B cell (primary cell): Measurements from ENCODE around the gene TCF25. TPM values are rescaled to one million over a fixed set of nuclear protein-coding genes. Genes with fewer than 3 reads are reported as not detected.

ENCODE experiments used
- ATAC-seq: fragments of 200-7000 bp; cut with Tn5 transposase; one replicate; pipeline ENCODE4 v1.10.0; 2021; ENCODE audit warnings: low read depth, mild to moderate bottlenecking, moderate number of reproducible peaks, moderate library complexity
- CTCF ChIA-PET: fragments of 350-600 bp; sonication (Branson Sonifier 250); formaldehyde crosslinking; loops from one replicate; lab custom pipeline; 2021; ENCODE audit warnings: antibody characterized with exemption, inconsistent platforms; lab: Charles Lee
- POLR2A ChIA-PET: fragments of 350-600 bp; sonication (Branson Sonifier 250); formaldehyde crosslinking; loops from one replicate; lab custom pipeline; 2021; ENCODE audit warnings: antibody characterized with exemption; lab: Charles Lee
- DNase-seq: peaks from one replicate; pipeline ENCODE4 v3.0.0; 2013
- H2AFZ ChIP-seq: 2 replicates; pipeline ENCODE4 v1.6.1; 2012; ENCODE audit warnings: mild to moderate bottlenecking, low read depth, low read length; ENCODE audit not compliant: insufficient read depth, poor library complexity, severe bottlenecking
- H3K27ac ChIP-seq, 2 donors: 1 replicate in 1 of 2; 2 replicates in 1 of 2; pipeline ENCODE4 v1.5.1; 2012 to 2013; ENCODE audit warnings: low read length in 2 of 2, mild to moderate bottlenecking in 2 of 2, moderate library complexity in 1 of 2
- H3K27me3 ChIP-seq, 4 experiments: fragments of 200-600 bp in 1 of 4; sonication (generic) in 1 of 4; replicated peaks in 1 of 4; 1 replicate in 2 of 4; 2 replicates in 2 of 4; pipeline versions ENCODE4 v1.6.1 to v1.7.0; 2013 to 2016; ENCODE audit warnings: low read length in 3 of 4, mild to moderate bottlenecking in 2 of 4, mixed read lengths in 1 of 4, moderate library complexity in 1 of 4; ENCODE audit not compliant: insufficient read depth in 4 of 4, control insufficient read depth in 3 of 4; ENCODE audit errors: control extremely low read depth in 1 of 4
- H3K36me3 ChIP-seq, 2 experiments: replicated peaks in 1 of 2; 1 replicate in 1 of 2; 2 replicates in 1 of 2; pipeline versions ENCODE4 v1.6.1 to v1.7.1; 2013; ENCODE audit warnings: low read length in 1 of 2; ENCODE audit not compliant: insufficient read depth in 2 of 2, control insufficient read depth in 1 of 2; ENCODE audit errors: control extremely low read depth in 1 of 2, extremely low read depth in 1 of 2
- H3K4me1 ChIP-seq, 2 donors: fragments of 200-600 bp in 1 of 2; sonication (generic) in 1 of 2; 1 replicate in 1 of 2; 2 replicates in 1 of 2; pipeline versions ENCODE4 v1.5.1 to v1.6.1; 2013 to 2017; ENCODE audit warnings: low read length in 2 of 2; ENCODE audit not compliant: control insufficient read depth in 2 of 2, insufficient read depth in 2 of 2
- H3K4me2 ChIP-seq: replicated peaks from 2 replicates; pipeline ENCODE3; 2012; ENCODE audit warnings: mild to moderate bottlenecking, low read depth, low read length; ENCODE audit not compliant: poor library complexity, severe bottlenecking
- H3K4me3 ChIP-seq, 5 experiments: fragments of 200-600 bp in 1 of 5; sonication (generic) in 1 of 5; 1 replicate in 3 of 5; 2 replicates in 2 of 5; pipeline versions ENCODE4 v1.5.1 to v1.7.0; 2011 to 2016; ENCODE audit warnings: low read length in 4 of 5, mild to moderate bottlenecking in 4 of 5, low read depth in 2 of 5, control low read depth in 1 of 5, moderate library complexity in 1 of 5; ENCODE audit not compliant: insufficient read depth in 1 of 5; ENCODE audit errors: control extremely low read depth in 1 of 5, extremely low read depth in 1 of 5
- H3K79me2 ChIP-seq: fragments of 200-600 bp; sonication (generic); one replicate; pipeline ENCODE4 v1.6.0; 2016; ENCODE audit warnings: low read length; ENCODE audit not compliant: control insufficient read depth, insufficient read depth
- H3K9ac ChIP-seq: fragments of 200-600 bp; sonication (generic); 2 replicates; pipeline ENCODE4 v1.6.1; 2017; ENCODE audit warnings: mild to moderate bottlenecking, low read length, moderate library complexity
- H3K9me3 ChIP-seq, 3 donors: one replicate each; pipeline versions ENCODE4 v1.6.1 to v1.7.1; 2013; ENCODE audit warnings: low read length in 2 of 3; ENCODE audit not compliant: control insufficient read depth in 2 of 3, insufficient read depth in 1 of 3; ENCODE audit errors: control extremely low read depth in 1 of 3
- H4K20me1 ChIP-seq: 2 replicates; pipeline ENCODE4 v1.6.0; 2012; ENCODE audit warnings: mild to moderate bottlenecking, low read length; ENCODE audit not compliant: insufficient read depth, control insufficient read depth, poor library complexity, severe bottlenecking
- H3K27ac Mint-ChIP-seq: one replicate; pipeline ENCODE4 v1.8.0; 2021; ENCODE audit warnings: mixed read lengths
- H3K27me3 Mint-ChIP-seq: one replicate; pipeline ENCODE4 v1.8.0; 2021; ENCODE audit warnings: mixed read lengths
- H3K4me1 Mint-ChIP-seq: one replicate; pipeline ENCODE4 v1.8.0; 2021; ENCODE audit warnings: mixed read lengths
- H3K4me3 Mint-ChIP-seq: one replicate; pipeline ENCODE4 v1.8.0; 2021; ENCODE audit warnings: mixed read lengths
- H3K9me3 Mint-ChIP-seq: one replicate; pipeline ENCODE4 v1.8.0; 2022; ENCODE audit warnings: mixed read lengths; ENCODE audit not compliant: insufficient read depth
- EZH2 ChIP-seq: IDR thresholded peaks from 2 replicates; pipeline ENCODE4 v1.6.1; 2012; ENCODE audit warnings: borderline replicate concordance, low read depth, mild to moderate bottlenecking, moderate library complexity, low read length; ENCODE audit not compliant: insufficient read depth, poor library complexity, severe bottlenecking
- WGBS: methylation state at CpG from one replicate; pipeline ENCODE4 v1.1.5; 2013; ENCODE audit warnings: missing lambda C conversion rate; ENCODE audit not compliant: insufficient coverage; 5-methylcytosine and 5-hydroxymethylcytosine counted together
- intact Hi-C: fragments of 100-400 bp; cut with micrococcal nuclease; formaldehyde crosslinking; loops from one replicate; pipeline ENCODE4 v1.10.0; 2022
- polyA plus RNA-seq: library from polyadenylated mRNA; depleted of rRNA; stranded (reverse); fragments of >200 nt; gene quantifications from 2 replicates; pipeline ENCODE4 v1.2.3, GENCODE V29; 2012
- total RNA-seq, 2 donors: library from RNA; stranded (reverse); fragments of 120-200 nt in 1 of 2; gene quantifications; 1 replicate in 1 of 2; 2 replicates in 1 of 2; pipeline versions ENCODE4 v1.2.3 to v1.2.4, GENCODE V29; 2013 to 2022
- TF ChIP-seq, protein P1 (sequence below): fragments of 200-600 bp; IDR thresholded peaks from one replicate; pipeline ENCODE4 v1.8.0; 2022; ENCODE audit warnings: antibody characterized with exemption, mild to moderate bottlenecking

Gene TCF25
- total and polyA plus RNA-seq, 2 donors (not counting 1 experiment from before 2014, with no cell fraction given), result 200 to 444 TPM

DNA sequence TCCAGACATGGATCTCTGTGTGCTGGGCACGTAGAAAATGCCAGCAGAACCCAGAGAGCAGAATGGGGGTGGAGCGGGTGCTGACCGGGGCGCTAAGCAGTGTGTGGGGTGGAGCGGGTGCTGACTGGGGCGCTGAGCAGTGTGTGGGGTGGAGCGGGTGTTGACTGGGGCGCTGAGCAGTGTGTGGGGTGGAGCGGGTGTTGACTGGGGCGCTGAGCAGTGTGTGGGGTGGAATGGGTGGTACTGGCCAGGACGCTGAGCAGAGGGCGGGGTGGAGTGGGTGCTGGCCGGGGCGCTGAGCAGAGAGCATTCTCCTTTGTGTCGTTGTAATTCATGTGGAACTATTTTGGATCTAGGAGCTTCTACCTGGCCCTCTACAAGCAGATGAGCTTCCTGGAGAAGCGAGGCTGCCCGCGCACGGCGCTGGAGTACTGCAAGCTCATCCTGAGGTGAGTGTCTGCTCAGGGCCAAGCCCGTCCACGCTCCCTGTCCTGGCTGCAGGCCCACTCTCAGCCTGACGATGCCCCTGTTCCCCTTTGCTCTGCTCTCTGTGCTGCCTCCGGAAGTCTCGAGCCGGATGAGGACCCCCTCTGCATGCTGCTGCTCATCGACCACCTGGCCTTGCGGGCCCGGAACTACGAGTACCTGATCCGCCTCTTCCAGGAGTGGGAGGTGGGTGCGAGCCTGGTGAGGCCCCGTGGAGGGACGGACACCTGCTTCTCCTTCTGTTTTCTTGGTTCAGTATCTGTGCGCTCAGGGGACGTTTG is 25.0 kb downstream of the TCF25 start:
- H3K27me3 ChIP-seq, result no peaks in the 10 kb centered on the region
- no peaks in the 10 kb centered on the region for H3K4me1 Mint-ChIP-seq
- no peaks in the 10 kb centered on the region for H3K9me3 ChIP-seq
- ChIA-PET CTCF (interaction anchor here (1.1 kb wide), 1 partner anchor 28 kb away, joined by 3 read pairs; no protein-coding TSS in a partner anchor), POLR2A (no interaction called here)
- WGBS, result 99% methylated on average over 36 of the region's 36 CpGs
- no peak for TF ChIP-seq EZH2
- TF ChIP-seq, protein P1, sequence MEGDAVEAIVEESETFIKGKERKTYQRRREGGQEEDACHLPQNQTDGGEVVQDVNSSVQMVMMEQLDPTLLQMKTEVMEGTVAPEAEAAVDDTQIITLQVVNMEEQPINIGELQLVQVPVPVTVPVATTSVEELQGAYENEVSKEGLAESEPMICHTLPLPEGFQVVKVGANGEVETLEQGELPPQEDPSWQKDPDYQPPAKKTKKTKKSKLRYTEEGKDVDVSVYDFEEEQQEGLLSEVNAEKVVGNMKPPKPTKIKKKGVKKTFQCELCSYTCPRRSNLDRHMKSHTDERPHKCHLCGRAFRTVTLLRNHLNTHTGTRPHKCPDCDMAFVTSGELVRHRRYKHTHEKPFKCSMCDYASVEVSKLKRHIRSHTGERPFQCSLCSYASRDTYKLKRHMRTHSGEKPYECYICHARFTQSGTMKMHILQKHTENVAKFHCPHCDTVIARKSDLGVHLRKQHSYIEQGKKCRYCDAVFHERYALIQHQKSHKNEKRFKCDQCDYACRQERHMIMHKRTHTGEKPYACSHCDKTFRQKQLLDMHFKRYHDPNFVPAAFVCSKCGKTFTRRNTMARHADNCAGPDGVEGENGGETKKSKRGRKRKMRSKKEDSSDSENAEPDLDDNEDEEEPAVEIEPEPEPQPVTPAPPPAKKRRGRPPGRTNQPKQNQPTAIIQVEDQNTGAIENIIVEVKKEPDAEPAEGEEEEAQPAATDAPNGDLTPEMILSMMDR, result no peak
- H3K27ac ChIP-seq, result no peak overlapping the region
- DNase-seq, result no peak
- H3K4me1 ChIP-seq, result no peaks in the 10 kb centered on the region
- no peak overlapping the region for H3K9ac ChIP-seq
- H3K4me3 Mint-ChIP-seq, result no peak overlapping the region
- H3K27me3 Mint-ChIP-seq, result no peaks in the 10 kb centered on the region
- intact Hi-C loops, result no loop called here
- H3K4me2 ChIP-seq, result no peak overlapping the region
- no peaks in the 10 kb centered on the region for H3K9me3 Mint-ChIP-seq
- no peak for ATAC-seq
- H3K4me3 ChIP-seq, result no peak overlapping the region
- H3K36me3 ChIP-seq, result peaks cover 2 to 70% of the 10 kb centered on the region in 2 experiments
- H3K79me2 ChIP-seq, result peaks cover 13% of the 10 kb centered on the region
- H2AFZ ChIP-seq, result no peak overlapping the region
- H4K20me1 ChIP-seq, result peaks cover 65% of the 10 kb centered on the region
- no peak overlapping the region for H3K27ac Mint-ChIP-seq

DNA sequence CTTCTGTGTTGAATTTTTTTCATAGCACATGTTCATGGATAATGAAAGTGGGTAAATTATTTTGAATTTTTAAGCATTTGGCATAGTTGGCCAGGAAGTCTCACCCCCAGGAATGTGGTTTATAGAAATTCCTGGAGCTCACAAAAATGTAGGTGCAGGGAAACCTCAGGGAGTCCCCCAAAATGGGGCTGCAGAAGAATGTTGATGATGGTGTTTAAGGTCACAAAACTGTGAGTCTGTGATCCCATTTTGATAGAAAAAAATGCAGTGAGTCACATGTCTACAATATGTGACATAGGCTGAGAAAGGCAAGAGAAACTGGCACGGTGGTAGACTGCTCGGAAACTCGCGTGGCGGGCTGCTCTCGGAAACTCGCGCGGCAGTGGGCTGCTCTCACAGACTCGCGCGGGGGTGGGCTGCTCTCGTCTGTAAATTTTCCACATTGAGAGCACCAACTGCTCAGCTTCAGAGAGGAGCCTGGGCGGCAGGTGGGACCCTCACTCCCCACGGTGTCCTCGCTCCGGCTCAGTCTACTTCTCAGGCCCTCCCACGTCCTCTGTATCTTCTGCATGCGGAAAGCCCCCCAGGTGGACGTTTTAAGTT is 26.6 kb downstream of the TCF25 start:
- no peak for DNase-seq
- ATAC-seq, result no peak
- Histone ChIP-seq H3K27ac (no peak overlapping the region), H3K9ac (no peak overlapping the region), H2AFZ (no peak overlapping the region), H3K27me3 (no peaks in the 10 kb centered on the region), H3K4me3 (no peak overlapping the region), H3K79me2 (peaks cover 11% of the 10 kb centered on the region), H4K20me1 (peaks cover 68% of the 10 kb centered on the region), H3K36me3 (peaks cover 2 to 67% of the 10 kb centered on the region in 2 experiments), H3K9me3 (no peaks in the 10 kb centered on the region), H3K4me1 (no peaks in the 10 kb centered on the region), H3K4me2 (no peak overlapping the region)
- ChIA-PET POLR2A (no interaction called here), CTCF (interaction anchor here (1.1 to 1.4 kb wide), 2 partner anchors 10 to 30 kb away, joined by 3 read pairs; no protein-coding TSS in a partner anchor)
- H3K4me3 Mint-ChIP-seq, result no peak overlapping the region
- TF ChIP-seq, protein P1, result no peak
- TF ChIP-seq EZH2, result no peak
- no peak overlapping the region for H3K27ac Mint-ChIP-seq
- no peaks in the 10 kb centered on the region for H3K27me3 Mint-ChIP-seq
- H3K9me3 Mint-ChIP-seq, result no peaks in the 10 kb centered on the region
- intact Hi-C loops, result no loop called here
- no peaks in the 10 kb centered on the region for H3K4me1 Mint-ChIP-seq
- WGBS, result 98% methylated on average over 19 of the region's 20 CpGs
